GM18519 (cell line): ENCODE data around the gene TMEM52B.
"Not testable (repeated sequence)": the region's sequence is repeated elsewhere in the genome, so short reads cannot be mapped to it uniquely, and the experiment has no call there.

ENCODE experiments used
- ATAC-seq: cut with Tn5 transposase; IDR thresholded peaks from one replicate; pipeline ENCODE4 v1.9.1; 2021; ENCODE audit warnings: mild to moderate bottlenecking, moderate library complexity; ENCODE audit not compliant: unreplicated experiment, low FRiP score

Gene TMEM52B

DNA sequence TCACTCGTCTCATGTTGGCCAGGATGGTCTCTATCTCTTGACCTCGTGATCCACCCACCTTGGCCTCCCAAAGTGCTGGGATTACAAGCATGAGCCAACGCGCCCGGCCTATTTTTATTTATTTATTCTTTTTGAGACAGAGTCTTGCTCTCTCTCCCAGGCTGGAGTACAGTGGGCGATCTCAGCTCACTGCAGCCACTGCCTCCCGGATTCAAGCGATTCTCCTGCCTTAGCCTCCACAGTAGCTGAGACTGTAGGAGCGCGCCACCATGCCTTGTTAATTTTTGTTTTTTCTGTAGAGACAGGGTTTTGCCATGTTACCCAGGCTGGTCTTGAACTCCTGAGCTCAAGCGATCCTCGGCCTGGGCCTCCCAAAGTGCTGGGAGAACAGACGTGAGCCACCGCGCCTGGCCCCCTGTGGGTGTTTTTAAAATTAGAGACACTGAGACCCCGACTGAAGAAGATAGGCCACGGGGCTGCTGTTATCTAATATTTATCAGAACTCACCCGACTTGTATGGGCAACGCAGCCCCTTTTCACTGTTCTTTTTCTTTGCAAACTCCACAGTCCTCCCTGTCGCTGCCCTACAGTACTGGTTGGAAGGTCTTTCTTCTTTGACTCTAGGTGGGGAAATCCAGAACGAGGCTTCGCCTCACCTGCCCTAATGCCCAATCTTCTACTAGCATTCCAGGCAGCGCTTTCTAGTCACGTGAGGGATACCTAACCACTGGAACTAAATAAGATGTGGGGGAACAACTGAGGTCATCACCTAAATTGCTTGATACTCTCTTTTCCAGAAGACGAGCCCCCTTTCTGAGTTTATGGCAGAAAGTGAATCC, 32.5 kb downstream of the TMEM52B start:
- ATAC-seq: no peak

DNA sequence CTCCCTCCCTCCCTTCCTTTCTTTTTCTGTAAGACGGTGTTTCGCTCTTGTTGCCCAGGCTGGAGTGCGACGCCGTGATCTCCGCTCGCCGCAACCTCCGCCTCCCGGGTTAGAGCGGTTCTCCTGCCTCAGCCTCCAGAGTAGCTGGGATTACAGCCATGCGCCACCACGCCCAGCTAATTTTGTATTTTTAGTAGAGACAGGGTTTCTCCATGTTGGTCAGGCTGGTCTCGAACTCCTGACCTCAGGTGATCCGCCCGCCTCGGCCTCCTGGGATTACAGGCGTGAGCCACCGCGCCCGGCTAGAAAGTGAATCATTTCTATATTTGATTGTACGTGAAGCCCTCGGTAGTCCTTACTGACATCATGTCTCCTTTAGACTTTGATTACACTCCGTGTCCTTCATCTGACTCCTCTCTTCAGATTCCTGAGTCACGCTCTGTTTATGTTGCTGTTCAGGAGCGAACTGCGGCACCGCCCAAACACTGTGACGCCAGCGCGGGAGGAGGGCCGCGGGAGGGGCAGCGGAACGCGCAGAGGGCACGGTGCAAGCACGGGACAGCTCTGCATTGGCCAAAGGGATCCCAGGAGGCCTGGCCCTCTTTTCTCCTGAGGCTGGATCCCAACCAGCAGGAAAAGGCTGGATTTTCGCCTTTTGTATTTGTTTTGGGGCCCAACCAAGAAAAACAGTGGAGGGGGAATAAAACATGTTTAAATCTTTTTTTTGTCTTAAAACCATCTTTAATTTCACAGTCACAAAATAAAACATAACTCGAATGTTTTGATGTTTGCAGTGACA, 33.3 kb downstream of the TMEM52B start:
- no peak for ATAC-seq

DNA sequence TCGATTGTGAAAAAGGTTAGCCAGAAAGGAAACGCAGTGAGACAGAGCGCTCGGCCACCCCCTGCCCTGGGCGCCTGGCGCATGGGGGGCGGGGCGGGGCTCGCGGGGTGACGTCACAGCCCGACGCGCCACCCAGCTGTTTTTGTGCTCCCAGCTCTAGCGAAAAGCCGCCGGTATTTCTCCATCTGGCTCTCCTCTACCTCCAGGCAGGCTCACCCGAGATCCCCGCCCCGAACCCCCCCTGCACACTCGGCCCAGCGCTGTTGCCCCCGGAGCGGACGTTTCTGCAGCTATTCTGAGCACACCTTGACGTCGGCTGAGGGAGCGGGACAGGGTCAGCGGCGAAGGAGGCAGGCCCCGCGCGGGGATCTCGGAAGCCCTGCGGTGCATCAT, 33.9 kb downstream of the TMEM52B start, which contains the start of gene GABARAPL1:
Gene GABARAPL1, plus strand, starts transcription at position 139 of the 393 bp plus-strand sequence. Its CDS starts 253 bp downstream, at position 392.
- no peak for ATAC-seq

DNA sequence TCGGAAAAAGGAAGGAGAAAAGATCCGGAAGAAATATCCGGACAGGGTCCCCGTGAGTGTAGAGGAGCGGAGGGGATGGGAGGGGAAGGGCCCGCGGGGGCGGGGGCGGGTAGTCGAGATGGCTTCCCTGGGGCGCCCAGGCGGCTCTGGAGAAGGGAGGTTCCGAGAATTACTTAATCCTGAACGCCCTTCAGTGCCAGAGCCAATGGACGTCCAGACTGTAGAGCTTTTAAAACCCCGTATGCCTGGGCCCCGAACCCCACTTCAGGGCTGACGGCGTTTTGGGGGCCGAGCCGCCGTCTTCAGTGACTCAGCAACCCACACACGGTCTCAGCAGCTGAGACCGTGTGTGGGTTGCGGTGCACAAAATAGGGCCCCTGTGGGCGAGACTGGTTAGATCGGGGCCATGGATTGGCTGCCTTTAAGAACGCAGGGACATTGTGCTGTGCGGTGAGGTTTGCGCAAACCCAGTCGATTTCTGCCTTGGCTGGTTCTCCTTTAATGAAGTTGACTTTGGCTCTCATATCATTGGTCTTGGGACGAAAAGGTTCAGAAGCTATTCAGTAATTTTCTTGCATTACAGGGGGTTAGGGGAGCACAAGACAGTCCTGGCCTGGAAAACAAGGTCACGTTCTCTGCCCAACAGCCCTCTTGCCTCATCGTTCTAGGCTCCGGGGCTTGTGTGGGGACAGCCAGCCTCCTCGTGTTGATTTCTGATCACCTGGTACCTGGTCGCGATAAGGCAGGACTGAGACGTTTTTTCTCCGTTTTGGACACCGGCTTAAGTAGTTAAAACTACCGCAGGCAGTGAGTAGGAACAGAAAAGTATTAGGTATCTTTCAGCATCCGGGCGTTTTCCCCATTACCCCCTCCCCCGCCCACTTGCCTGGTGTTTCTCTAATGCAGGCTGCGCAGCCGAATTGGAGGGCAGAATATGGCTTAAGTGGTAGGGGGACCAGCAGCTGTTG, 34.6 kb downstream of the TMEM52B start:
- peak; percentile 48 for ATAC-seq

DNA sequence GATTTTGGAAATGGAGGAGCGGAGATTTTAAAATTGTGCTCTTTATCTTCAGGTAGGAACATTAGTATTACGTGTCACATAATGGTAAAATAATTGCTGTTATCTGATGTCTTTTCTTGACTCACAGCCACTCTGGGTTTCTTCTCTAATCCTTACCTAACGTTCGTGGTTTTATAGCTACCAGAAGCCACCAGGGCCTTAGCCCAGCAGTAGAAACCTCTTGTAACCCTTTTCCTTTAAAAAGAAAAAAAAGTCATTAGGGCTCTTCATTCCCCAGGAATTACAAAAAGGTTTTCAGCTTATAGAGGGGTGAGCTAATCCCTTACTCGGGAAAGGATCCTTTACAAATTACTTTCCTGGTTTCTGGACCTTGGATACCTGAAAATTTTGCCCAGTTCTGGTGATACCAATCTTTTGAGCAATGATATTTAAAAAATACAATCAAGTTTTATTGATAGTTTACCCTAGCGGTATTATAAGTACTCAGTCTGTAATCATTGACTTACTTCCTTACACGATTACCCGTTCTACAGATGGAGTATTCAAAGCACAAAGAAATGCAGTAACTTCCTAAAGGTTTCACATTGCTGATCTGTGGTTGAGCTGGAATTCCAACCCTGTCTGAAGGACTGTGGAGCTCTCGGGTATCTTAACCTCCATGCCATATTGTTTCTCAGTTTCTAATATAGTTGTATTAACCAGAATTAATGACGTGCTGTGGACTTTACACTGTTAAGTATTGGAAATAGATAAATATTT, 35.5 kb downstream of the TMEM52B start:
- no peak for ATAC-seq

DNA sequence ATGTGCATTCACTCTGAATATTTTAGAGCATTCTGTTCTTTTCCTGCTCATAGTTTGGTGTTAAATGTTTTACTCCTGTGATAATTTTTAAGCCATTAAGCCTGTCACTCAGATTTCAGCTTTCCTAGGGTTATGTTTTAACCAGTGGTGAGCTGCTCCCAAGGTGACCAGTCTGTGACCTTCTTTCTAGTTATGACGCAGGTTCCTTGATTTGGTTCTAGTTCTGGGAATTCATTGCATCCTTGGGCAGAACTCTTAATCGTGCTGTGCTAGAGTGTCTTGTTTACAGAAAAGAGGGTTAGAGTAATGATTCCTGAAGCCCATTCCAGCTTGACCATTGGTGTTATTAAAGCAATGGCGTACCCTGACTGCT, 36.0 kb downstream of the TMEM52B start:
- no peak for ATAC-seq

DNA sequence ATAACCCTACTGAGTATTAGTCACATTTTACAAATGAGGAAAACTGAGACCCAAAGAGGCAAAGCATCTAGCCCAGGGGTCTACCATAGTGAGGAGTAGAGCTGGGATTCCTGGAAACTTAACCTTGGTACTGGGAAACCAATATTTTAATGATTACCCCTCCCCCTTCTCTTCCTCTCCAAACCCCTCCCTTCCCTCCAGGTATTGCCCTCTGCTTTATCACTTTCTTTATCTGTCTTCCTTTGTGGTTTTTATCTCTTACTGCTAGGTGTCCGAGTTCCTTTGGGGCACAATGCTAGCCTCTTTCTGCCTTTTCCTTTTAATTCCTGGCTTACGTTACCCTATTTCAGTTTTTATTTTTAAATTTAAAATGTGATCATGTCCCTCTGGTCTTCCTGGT, 36.6 kb downstream of the TMEM52B start:
- ATAC-seq: no peak

DNA sequence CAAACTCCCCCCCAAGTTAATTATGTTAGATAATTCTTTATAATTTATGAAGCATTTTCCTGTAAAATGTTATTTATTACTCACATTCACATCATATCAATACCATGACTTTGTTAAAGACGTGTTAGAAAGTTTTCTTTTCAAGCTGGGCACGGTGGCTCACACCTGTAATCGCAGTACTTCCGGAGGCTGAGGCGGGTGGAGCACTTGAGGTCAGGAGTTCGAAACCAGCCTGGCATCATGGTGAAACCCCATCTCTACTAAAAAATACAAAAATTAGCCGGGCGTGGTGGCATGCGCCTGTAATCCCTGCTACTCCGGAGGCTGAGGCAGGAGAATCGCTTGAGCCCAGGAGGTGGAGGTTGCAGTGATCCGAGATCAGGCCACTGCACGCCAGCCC, 37.1 kb downstream of the TMEM52B start:
- not testable (repeated sequence) for ATAC-seq

DNA sequence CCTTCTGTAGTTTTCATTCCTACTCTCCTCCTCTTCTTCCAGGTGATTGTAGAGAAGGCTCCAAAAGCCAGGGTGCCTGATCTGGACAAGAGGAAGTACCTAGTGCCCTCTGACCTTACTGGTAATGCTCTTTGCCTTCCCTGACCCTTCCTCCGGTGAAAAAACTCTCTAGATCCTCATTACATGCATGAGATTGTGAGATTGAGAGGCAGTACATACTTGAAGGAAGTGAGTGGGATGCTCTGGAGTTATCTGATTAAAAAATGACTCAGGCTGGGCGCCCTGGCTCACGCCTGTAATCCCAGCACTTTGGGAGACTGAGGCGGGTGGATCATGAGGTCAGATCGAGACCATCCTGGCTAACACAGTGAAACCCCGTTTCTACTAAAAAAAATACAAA, 39.2 kb downstream of the TMEM52B start:
- no peak for ATAC-seq

DNA sequence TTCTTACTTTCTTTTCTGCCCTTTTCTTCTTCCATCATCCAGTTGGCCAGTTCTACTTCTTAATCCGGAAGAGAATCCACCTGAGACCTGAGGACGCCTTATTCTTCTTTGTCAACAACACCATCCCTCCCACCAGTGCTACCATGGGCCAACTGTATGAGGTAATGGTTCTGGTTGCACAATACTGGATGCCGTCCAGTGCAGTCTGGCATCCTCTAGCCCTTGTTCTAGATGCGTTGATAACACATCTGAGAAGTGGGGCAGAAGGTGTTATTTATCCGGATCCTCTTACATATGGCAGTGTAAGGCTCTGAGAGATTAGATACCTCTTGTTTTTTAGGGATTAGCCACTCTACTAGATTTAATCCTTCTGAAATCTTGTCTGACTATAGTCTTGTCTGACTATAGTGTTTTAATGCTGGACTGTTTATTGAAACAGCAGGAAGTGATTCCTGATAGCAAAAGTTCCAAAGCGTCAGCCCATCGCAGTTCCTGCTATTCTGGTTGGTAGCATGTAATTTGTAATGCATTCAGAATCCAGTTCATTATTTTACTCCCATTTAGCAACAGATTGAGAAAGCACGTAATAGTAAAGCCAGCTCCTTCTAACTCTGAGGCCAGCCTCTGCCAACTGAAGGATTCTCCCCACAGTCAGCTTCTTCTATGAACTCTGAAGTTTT, 41.7 kb downstream of the TMEM52B start:
- no peak for ATAC-seq

DNA sequence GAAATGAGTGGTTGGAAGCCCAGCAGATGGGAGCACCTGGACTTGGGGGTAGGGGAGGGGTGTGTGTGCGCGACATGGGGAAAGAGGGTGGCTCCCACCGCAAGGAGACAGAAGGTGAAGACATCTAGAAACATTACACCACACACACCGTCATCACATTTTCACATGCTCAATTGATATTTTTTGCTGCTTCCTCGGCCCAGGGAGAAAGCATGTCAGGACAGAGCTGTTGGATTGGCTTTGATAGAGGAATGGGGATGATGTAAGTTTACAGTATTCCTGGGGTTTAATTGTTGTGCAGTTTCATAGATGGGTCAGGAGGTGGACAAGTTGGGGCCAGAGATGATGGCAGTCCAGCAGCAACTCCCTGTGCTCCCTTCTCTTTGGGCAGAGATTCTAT, 43.0 kb downstream of the TMEM52B start:
- ATAC-seq: no peak

DNA sequence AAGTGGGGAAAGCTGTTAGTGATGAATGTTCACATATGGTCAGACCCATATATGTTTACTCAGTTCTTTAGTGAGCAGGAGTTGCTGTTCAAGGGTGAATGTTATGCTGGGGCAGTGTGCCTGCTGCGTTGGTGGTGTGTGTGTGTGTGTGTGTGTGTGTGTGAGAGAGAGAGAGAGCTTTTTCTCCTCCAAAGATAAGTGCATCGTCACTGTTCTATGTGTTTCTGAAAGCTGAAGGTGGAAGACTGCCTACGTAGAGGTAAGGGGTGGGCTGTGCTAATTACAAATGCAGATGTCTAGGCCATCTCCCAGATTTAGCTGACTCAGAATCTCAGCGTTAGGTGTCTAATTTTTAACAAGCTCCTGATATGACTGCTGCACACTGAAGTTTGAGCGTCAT, 44.4 kb downstream of the TMEM52B start:
- no peak for ATAC-seq

DNA sequence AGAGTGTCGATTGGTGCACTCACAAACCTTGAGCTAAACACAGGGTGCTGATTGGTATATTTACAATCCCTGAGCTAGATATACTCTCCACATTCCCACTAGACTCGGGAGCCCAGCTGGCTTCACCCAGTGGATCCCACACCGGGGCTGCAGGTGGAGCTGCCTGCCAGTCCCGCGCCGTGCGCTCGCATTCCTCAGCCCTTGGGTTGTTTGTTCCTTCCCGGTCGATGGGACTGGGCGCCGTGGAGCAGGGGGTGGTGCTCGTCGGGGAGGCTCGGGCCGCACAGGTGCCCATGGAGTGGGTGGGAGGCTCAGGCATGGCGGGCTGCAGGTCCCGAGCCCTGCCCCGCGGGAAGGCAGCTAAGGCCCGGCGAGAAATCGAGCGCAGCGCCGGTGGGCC, 46.6 kb downstream of the TMEM52B start:
- ATAC-seq: not testable (repeated sequence)

DNA sequence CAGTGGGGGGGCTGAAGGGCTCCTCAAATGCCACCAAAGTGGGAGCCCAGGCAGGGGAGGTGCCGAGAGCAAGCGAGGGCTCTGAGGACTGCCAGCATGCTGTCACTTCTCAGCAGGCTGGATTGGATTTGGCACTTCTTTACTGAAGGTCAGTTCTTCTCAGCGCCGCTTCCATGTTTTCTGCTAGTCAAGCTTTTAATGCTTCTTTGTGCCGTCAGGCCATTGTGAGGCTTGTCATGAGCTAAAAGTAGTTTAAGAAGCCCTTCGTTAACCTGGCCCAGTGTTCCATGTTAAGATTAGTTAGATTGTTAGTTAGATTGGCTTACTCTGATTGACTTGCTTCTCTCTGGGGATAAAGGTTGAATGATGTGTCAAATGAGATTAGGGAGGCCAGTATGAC, 47.3 kb downstream of the TMEM52B start:
- ATAC-seq: no peak

DNA sequence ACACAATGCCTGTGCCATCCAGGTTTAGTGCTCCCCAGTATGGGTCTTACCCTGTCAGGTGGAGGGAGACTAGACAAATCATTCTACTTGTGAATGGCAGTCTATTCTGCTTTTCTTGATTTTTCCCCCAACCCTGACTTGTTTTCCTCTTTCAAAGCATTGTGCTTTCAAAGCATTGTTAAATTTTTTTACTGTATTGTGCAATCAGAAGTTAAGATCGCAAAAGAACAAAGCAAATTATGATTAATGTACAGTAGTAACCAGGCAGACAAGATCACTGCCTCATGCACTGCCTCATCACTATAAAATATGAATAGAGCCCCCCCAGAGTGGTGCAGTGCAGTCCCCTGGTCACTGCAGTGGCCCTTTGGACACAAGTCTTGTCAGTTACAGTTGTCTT, 47.9 kb downstream of the TMEM52B start:
- no peak for ATAC-seq

DNA sequence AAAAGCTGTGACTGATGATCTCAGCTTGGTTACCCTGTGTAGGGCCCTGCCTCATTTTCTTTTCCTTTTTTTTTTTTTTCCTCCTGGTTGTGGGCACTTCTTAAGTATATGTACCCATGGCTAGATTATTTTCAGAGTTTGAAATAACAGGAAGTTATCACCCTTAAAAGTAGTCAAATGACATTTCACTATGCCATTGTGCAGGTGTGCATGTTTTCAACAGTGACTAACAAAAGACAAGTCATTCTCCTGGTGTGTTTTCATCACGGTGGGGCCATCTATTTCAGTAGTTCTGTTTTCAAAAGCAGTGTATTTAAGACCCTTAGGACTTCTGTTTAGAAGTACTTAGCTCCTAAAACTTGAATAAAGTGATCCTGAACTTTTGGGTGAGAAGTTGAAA, 48.8 kb downstream of the TMEM52B start:
- ATAC-seq: no peak

DNA sequence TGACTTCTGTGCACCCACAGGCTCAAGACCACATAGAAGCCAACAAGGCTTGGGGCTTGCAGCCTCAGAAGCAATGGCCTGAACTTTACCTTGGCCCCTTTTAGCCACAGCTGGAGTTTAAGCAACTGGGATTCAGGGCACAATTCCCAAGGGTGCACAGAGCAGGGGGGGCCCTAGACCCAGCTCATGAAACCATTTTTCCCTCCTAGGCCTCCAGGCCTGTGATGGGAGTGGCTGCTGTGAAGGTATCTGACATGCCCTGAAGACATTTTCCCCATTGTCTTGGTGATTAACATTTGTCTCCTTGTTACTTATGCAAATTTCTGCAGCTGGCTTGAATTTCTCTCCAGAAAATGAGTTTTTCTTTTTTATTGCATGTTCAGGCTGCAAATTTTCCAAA, 55.7 kb downstream of the TMEM52B start:
- no peak for ATAC-seq

DNA sequence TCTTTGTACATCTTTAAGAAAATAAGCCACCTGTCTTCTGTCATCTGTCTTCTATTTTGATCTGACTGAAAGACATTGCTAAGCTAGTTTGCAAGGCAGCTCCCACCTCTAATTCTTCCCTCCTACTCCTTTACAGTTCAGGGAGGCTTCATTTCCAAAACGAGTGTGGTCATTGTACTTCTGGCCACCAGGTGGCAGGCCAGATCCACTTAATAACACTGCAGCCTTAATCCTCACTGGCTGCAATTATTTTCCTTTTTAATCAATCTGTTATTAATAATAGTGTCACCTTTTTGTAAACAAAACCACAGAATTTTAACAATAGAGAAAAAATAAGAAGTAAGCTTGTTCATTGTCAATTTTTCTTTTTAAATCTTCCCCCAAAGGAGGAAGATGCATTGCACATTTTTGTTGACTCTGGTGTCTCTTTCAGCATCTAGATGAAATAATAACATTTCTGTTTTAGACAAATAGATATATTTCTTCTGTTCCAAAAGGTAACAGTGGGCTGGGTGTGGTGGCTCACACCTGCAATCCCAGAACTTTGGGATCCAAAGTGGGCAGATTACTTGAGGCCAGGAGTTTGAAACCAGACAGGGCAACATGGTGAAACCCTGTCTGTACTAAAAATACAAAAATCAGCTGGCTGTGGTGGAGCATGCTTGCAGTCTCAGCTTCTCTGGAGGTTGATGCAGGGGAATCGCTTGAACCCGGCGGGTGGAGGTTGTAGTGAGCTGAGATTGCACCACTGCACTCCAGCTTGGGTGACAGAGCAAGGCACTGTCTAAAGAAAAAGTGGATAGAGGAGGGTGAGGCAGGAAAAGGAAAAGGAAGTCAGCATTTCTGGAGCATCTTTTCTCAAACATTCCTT, 57.2 kb downstream of the TMEM52B start:
- no peak for ATAC-seq
